ENCODE results near the gene PCDH8. TPM values are rescaled to one million over a fixed set of nuclear protein-coding genes. Genes with fewer than 3 reads are reported as not detected.
"Not testable (repeated sequence)": the region's sequence is repeated elsewhere in the genome, so short reads cannot be mapped to it uniquely, and the experiment has no call there.

Gene PCDH8
- total RNA-seq, 2 donors from 2014 or later, result not detected

- DNase-seq (ENCODE audit: low spot score), result no peak
- Histone ChIP-seq H3K9me3 (no peaks in the 10 kb centered on the region), H3K4me1 (no peaks in the 10 kb centered on the region), H3K36me3 (no peaks in the 10 kb centered on the region), H3K27me3 (no peaks in the 10 kb centered on the region), H3K27ac (no peak overlapping the region), H3K4me3 (no peak overlapping the region)
- no peak for TF ChIP-seq CTCF (IDR thresholded peaks at IDR 0.05)
Observed at GRCh38 chr13:52835071-52835839, 13.2 kb downstream of the PCDH8 start.

- no peak for DNase-seq (ENCODE audit: low spot score)
- H3K27ac ChIP-seq, result no peak overlapping the region
- no peak for TF ChIP-seq CTCF (IDR thresholded peaks at IDR 0.05)
- no peaks in the 10 kb centered on the region for H3K36me3 ChIP-seq
- H3K4me1 ChIP-seq, result no peaks in the 10 kb centered on the region
- no peak overlapping the region for H3K4me3 ChIP-seq
- H3K27me3 ChIP-seq, result no peaks in the 10 kb centered on the region
- H3K9me3 ChIP-seq, result no peaks in the 10 kb centered on the region
Observed at GRCh38 chr13:52833296-52833875, 15.1 kb downstream of the PCDH8 start.

GRCh38 chr13:52832313-52832712 is 16.1 kb downstream of the PCDH8 start:
- no peaks in the 10 kb centered on the region for H3K36me3 ChIP-seq
- no peaks in the 10 kb centered on the region for H3K27me3 ChIP-seq
- DNase-seq (ENCODE audit: low spot score), result no peak
- no peak overlapping the region for H3K27ac ChIP-seq
- no peaks in the 10 kb centered on the region for H3K9me3 ChIP-seq
- no peaks in the 10 kb centered on the region for H3K4me1 ChIP-seq
- TF ChIP-seq CTCF (IDR thresholded peaks at IDR 0.05), result no peak
- no peak overlapping the region for H3K4me3 ChIP-seq

GRCh38 chr13:52830946-52831345 is 17.5 kb downstream of the PCDH8 start:
- Histone ChIP-seq H3K9me3 (no peaks in the 10 kb centered on the region), H3K4me1 (no peaks in the 10 kb centered on the region), H3K4me3 (no peak overlapping the region), H3K36me3 (no peaks in the 10 kb centered on the region), H3K27me3 (no peaks in the 10 kb centered on the region), H3K27ac (no peak overlapping the region)
- no peak for TF ChIP-seq CTCF (IDR thresholded peaks at IDR 0.05)
- no peak for DNase-seq (ENCODE audit: low spot score)

GRCh38 chr13:52827839-52828238 is 20.6 kb downstream of the PCDH8 start:
- Histone ChIP-seq H3K36me3 (no peaks in the 10 kb centered on the region), H3K4me3 (no peak overlapping the region), H3K9me3 (no peaks in the 10 kb centered on the region), H3K4me1 (no peaks in the 10 kb centered on the region), H3K27ac (no peak overlapping the region), H3K27me3 (no peaks in the 10 kb centered on the region)
- TF ChIP-seq CTCF (IDR thresholded peaks at IDR 0.05), result no peak
- no peak for DNase-seq (ENCODE audit: low spot score)

- H3K36me3 ChIP-seq, result not testable (repeated sequence)
Observed at GRCh38 chr13:52817886-52818285, 30.6 kb downstream of the PCDH8 start.

More at GRCh38 chr13:52817886-52818285, 30.6 kb downstream of the PCDH8 start:
- not testable (repeated sequence) for H3K4me1 ChIP-seq; H3K27ac ChIP-seq; H3K9me3 ChIP-seq; H3K27me3 ChIP-seq; H3K4me3 ChIP-seq; DNase-seq (ENCODE audit: low spot score)

Data from right atrium auricular region (tissue), 2 donors.